Measurements from ENCODE around the gene ABLIM2. TPM values are rescaled to one million over a fixed set of nuclear protein-coding genes. Genes with fewer than 3 reads are reported as not detected.

Gene ABLIM2
- total RNA-seq, 1 experiment from 2014 or later: 2.7 TPM

DNA sequence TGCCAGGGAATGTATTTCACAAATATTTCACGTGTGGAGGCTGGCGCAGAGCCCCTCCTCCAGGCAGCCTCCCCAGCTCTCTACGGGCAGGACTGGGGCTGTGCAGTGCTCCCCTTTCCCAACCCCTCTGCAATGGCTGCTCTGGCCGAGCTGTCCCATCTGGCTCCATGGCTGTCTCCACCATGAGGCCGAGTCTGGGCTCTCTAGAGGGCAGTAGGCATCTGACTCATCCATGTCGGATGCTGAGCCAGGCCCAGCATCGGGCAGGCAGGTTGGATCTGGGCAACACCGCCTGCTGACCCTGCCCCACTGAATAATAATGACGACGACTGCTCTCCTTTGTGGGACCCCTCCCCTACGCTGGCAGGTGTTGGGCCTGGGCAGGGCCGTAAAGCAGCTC, 29.5 kb upstream of the ABLIM2 start:
- TF ChIP-seq, protein P1, sequence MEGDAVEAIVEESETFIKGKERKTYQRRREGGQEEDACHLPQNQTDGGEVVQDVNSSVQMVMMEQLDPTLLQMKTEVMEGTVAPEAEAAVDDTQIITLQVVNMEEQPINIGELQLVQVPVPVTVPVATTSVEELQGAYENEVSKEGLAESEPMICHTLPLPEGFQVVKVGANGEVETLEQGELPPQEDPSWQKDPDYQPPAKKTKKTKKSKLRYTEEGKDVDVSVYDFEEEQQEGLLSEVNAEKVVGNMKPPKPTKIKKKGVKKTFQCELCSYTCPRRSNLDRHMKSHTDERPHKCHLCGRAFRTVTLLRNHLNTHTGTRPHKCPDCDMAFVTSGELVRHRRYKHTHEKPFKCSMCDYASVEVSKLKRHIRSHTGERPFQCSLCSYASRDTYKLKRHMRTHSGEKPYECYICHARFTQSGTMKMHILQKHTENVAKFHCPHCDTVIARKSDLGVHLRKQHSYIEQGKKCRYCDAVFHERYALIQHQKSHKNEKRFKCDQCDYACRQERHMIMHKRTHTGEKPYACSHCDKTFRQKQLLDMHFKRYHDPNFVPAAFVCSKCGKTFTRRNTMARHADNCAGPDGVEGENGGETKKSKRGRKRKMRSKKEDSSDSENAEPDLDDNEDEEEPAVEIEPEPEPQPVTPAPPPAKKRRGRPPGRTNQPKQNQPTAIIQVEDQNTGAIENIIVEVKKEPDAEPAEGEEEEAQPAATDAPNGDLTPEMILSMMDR (conservative IDR thresholded peaks at IDR 0.05; ENCODE audit: low read depth, low read length): no peak
- no peak for TF ChIP-seq EZH2 (IDR thresholded peaks at IDR 0.05; ENCODE audit: borderline replicate concordance, low read depth, low read length, poor library complexity, severe bottlenecking)
- DNase-seq (ENCODE audit: low spot score): no peak
- ChIA-PET POLR2A (ENCODE audit: low non-redundant PET) (no interaction called here), CTCF (no interaction called here)
- Histone ChIP-seq H3K9me3 (ENCODE audit: low read depth, low read length, poor library complexity, severe bottlenecking) (no peaks in the 10 kb centered on the region), H3K27ac (ENCODE audit: low read depth, low read length, poor library complexity, severe bottlenecking) (no peak overlapping the region), H3K27me3 (replicated peaks; ENCODE audit: insufficient read depth, low read depth, low read length, poor library complexity) (no peaks in the 10 kb centered on the region), H3K4me1 (ENCODE audit: insufficient read depth, low read length, poor library complexity, severe bottlenecking) (no peaks in the 10 kb centered on the region), H3K4me3 (ENCODE audit: low read depth, low read length, poor library complexity, severe bottlenecking) (no peak overlapping the region), H3K36me3 (ENCODE audit: insufficient read depth, low read length, poor library complexity, severe bottlenecking) (no peaks in the 10 kb centered on the region)
- intact Hi-C loops (cut with micrococcal nuclease; ENCODE audit: unreplicated experiment): no loop called here
- no TSS peak for BruUV-seq (replicated peaks)

- intact Hi-C loops (cut with micrococcal nuclease; ENCODE audit: unreplicated experiment): no loop called here
- no peak overlapping the region for H3K4me3 ChIP-seq (ENCODE audit: low read depth, low read length, poor library complexity, severe bottlenecking)
Measured at GRCh38 chr4:8185930-8186329, 27.3 kb upstream of the ABLIM2 start.

DNA sequence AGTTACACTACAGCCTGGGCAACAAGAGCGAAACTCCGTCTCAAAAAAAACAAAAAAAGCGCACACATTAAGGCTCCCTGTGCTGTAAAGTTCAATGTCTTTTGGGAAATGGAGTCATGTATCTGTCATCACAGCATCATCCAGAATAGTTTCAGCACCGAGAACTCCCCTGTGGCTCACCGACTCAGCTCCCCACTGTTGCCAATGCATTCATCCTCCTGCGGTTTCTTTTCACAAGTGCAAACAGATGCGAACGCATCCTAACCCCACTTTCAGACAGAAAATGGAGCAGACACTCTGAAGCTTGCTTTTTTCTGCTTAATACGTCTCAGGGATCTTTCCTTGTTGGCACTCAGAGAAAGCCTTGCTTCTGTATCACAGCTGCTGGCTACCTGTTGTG, 26.7 kb upstream of the ABLIM2 start:
- Histone ChIP-seq H3K27me3 (replicated peaks; ENCODE audit: insufficient read depth, low read depth, low read length, poor library complexity) (no peaks in the 10 kb centered on the region), H3K36me3 (ENCODE audit: insufficient read depth, low read length, poor library complexity, severe bottlenecking) (no peaks in the 10 kb centered on the region), H3K4me1 (ENCODE audit: insufficient read depth, low read length, poor library complexity, severe bottlenecking) (no peaks in the 10 kb centered on the region), H3K9me3 (ENCODE audit: low read depth, low read length, poor library complexity, severe bottlenecking) (no peaks in the 10 kb centered on the region), H3K4me3 (ENCODE audit: low read depth, low read length, poor library complexity, severe bottlenecking) (no peak overlapping the region), H3K27ac (ENCODE audit: low read depth, low read length, poor library complexity, severe bottlenecking) (no peak overlapping the region)
- ChIA-PET CTCF (interaction anchor here (0.7 kb wide), 1 partner anchor 8 kb away, joined by 3 read pairs; no protein-coding TSS in a partner anchor), POLR2A (ENCODE audit: low non-redundant PET) (no interaction called here)
- BruUV-seq (replicated peaks): no TSS peak
- intact Hi-C loops (cut with micrococcal nuclease; ENCODE audit: unreplicated experiment): no loop called here
- TF ChIP-seq EZH2 (IDR thresholded peaks at IDR 0.05; ENCODE audit: borderline replicate concordance, low read depth, low read length, poor library complexity, severe bottlenecking): no peak
- no peak for DNase-seq (ENCODE audit: low spot score)

More at GRCh38 chr4:8185930-8186329, 27.3 kb upstream of the ABLIM2 start:
- Histone ChIP-seq H3K9me3 (ENCODE audit: low read depth, low read length, poor library complexity, severe bottlenecking) (no peaks in the 10 kb centered on the region), H3K27ac (ENCODE audit: low read depth, low read length, poor library complexity, severe bottlenecking) (no peak overlapping the region), H3K4me1 (ENCODE audit: insufficient read depth, low read length, poor library complexity, severe bottlenecking) (no peaks in the 10 kb centered on the region), H3K36me3 (ENCODE audit: insufficient read depth, low read length, poor library complexity, severe bottlenecking) (no peaks in the 10 kb centered on the region), H3K27me3 (replicated peaks; ENCODE audit: insufficient read depth, low read depth, low read length, poor library complexity) (no peaks in the 10 kb centered on the region)
- no peak for DNase-seq (ENCODE audit: low spot score)
- BruUV-seq (replicated peaks): no TSS peak
- TF ChIP-seq, protein P1 (conservative IDR thresholded peaks at IDR 0.05; ENCODE audit: low read depth, low read length): no peak
- no peak for TF ChIP-seq EZH2 (IDR thresholded peaks at IDR 0.05; ENCODE audit: borderline replicate concordance, low read depth, low read length, poor library complexity, severe bottlenecking)
- ChIA-PET POLR2A (ENCODE audit: low non-redundant PET) (no interaction called here), CTCF (interaction anchor here (0.7 kb wide), 1 partner anchor 9 kb away, joined by 3 read pairs; no protein-coding TSS in a partner anchor)

- ChIA-PET CTCF (no interaction called here), POLR2A (ENCODE audit: low non-redundant PET) (no interaction called here)
- no peak for TF ChIP-seq EZH2 (IDR thresholded peaks at IDR 0.05; ENCODE audit: borderline replicate concordance, low read depth, low read length, poor library complexity, severe bottlenecking)
- TF ChIP-seq, protein P1 (conservative IDR thresholded peaks at IDR 0.05; ENCODE audit: low read depth, low read length): no peak
- BruUV-seq (replicated peaks): no TSS peak
- intact Hi-C loops (cut with micrococcal nuclease; ENCODE audit: unreplicated experiment): no loop called here
- Histone ChIP-seq H3K27ac (ENCODE audit: low read depth, low read length, poor library complexity, severe bottlenecking) (no peak overlapping the region), H3K27me3 (replicated peaks; ENCODE audit: insufficient read depth, low read depth, low read length, poor library complexity) (no peaks in the 10 kb centered on the region), H3K9me3 (ENCODE audit: low read depth, low read length, poor library complexity, severe bottlenecking) (no peaks in the 10 kb centered on the region), H3K36me3 (ENCODE audit: insufficient read depth, low read length, poor library complexity, severe bottlenecking) (no peaks in the 10 kb centered on the region), H3K4me3 (ENCODE audit: low read depth, low read length, poor library complexity, severe bottlenecking) (no peak overlapping the region), H3K4me1 (ENCODE audit: insufficient read depth, low read length, poor library complexity, severe bottlenecking) (no peaks in the 10 kb centered on the region)
- DNase-seq (ENCODE audit: low spot score): no peak
Measured at GRCh38 chr4:8184061-8184460, 25.4 kb upstream of the ABLIM2 start.
